HL-60 (cell line): ENCODE results near the gene NACC2.

Source experiments
- DNase-seq, 2 experiments: peaks; one replicate each; pipeline ENCODE4 v3.0.0-alpha.2; 2010 to 2020; ENCODE audit warnings: low read depth in 1 of 2, low spot score in 1 of 2
- H3K27ac ChIP-seq: fragments of 250-450 bp; sonication (Bioruptor Pico); replicated peaks from 2 replicates; pipeline ENCODE4 v1.5.1; 2020; ENCODE audit warnings: mild to moderate bottlenecking, moderate library complexity
- H3K27me3 ChIP-seq: fragments of 250-450 bp; sonication (Bioruptor Pico); 2 replicates; pipeline ENCODE4 v1.5.1; 2021; ENCODE audit warnings: mild to moderate bottlenecking, moderate library complexity; ENCODE audit not compliant: insufficient read depth, poor library complexity, severe bottlenecking
- H3K4me3 ChIP-seq: replicated peaks from 2 replicates; pipeline ENCODE4 v1.5.1; 2011; ENCODE audit warnings: mild to moderate bottlenecking, control low read depth, low read length; ENCODE audit not compliant: insufficient read depth
- GABPA ChIP-seq: IDR thresholded peaks from 2 replicates; pipeline ENCODE4 v1.6.1; 2012; ENCODE audit warnings: low read depth
- POLR2AphosphoS5 ChIP-seq: IDR thresholded peaks from 2 replicates; pipeline ENCODE4 v1.6.1; 2012; ENCODE audit warnings: low read depth
- SPI1 ChIP-seq: IDR thresholded peaks from 2 replicates; pipeline ENCODE4 v1.6.1; 2012; ENCODE audit warnings: low read depth, mild to moderate bottlenecking, borderline replicate concordance
- TF ChIP-seq, protein P1 (sequence below): IDR thresholded peaks from 2 replicates; pipeline ENCODE4 v1.6.1; 2012; ENCODE audit warnings: low read depth; ENCODE audit not compliant: insufficient replicate concordance
- TF ChIP-seq, protein P2 (sequence below): IDR thresholded peaks from one replicate; pipeline ENCODE4 v1.5.1; 2011; ENCODE audit warnings: low read length, control low read depth, inconsistent platforms; ENCODE audit not compliant: insufficient read depth

Gene NACC2

DNA sequence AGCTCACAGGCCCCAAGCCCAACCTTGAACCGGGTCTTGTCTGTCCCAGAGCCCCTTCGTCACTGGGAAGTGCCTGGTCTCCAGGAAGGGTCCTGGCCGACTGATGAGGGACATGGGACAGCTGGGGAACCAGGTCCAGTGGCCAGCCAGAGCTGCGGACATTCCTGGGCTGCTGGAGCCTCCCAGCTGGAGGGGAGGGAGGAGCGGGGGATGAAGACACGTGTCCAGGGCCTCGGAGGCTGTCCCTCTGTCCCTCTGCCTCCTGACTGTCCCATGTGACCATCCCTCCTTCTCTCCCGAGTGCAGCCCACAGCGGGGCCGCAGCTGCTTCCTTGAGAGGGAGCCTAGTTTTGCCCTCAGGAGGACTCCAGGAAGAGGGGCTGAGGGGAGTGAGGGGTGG is 92.2 kb downstream of the NACC2 start:
- H3K27me3 ChIP-seq: no peaks in the 10 kb centered on the region
- no peak overlapping the region for H3K27ac ChIP-seq
- TF ChIP-seq, protein P1, sequence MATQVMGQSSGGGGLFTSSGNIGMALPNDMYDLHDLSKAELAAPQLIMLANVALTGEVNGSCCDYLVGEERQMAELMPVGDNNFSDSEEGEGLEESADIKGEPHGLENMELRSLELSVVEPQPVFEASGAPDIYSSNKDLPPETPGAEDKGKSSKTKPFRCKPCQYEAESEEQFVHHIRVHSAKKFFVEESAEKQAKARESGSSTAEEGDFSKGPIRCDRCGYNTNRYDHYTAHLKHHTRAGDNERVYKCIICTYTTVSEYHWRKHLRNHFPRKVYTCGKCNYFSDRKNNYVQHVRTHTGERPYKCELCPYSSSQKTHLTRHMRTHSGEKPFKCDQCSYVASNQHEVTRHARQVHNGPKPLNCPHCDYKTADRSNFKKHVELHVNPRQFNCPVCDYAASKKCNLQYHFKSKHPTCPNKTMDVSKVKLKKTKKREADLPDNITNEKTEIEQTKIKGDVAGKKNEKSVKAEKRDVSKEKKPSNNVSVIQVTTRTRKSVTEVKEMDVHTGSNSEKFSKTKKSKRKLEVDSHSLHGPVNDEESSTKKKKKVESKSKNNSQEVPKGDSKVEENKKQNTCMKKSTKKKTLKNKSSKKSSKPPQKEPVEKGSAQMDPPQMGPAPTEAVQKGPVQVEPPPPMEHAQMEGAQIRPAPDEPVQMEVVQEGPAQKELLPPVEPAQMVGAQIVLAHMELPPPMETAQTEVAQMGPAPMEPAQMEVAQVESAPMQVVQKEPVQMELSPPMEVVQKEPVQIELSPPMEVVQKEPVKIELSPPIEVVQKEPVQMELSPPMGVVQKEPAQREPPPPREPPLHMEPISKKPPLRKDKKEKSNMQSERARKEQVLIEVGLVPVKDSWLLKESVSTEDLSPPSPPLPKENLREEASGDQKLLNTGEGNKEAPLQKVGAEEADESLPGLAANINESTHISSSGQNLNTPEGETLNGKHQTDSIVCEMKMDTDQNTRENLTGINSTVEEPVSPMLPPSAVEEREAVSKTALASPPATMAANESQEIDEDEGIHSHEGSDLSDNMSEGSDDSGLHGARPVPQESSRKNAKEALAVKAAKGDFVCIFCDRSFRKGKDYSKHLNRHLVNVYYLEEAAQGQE: no peak
- TF ChIP-seq GABPA (no peak), POLR2AphosphoS5 (no peak), SPI1 (no peak)
- TF ChIP-seq, protein P2, sequence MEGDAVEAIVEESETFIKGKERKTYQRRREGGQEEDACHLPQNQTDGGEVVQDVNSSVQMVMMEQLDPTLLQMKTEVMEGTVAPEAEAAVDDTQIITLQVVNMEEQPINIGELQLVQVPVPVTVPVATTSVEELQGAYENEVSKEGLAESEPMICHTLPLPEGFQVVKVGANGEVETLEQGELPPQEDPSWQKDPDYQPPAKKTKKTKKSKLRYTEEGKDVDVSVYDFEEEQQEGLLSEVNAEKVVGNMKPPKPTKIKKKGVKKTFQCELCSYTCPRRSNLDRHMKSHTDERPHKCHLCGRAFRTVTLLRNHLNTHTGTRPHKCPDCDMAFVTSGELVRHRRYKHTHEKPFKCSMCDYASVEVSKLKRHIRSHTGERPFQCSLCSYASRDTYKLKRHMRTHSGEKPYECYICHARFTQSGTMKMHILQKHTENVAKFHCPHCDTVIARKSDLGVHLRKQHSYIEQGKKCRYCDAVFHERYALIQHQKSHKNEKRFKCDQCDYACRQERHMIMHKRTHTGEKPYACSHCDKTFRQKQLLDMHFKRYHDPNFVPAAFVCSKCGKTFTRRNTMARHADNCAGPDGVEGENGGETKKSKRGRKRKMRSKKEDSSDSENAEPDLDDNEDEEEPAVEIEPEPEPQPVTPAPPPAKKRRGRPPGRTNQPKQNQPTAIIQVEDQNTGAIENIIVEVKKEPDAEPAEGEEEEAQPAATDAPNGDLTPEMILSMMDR: no peak
- H3K4me3 ChIP-seq: no peak overlapping the region
- no peak for DNase-seq

DNA sequence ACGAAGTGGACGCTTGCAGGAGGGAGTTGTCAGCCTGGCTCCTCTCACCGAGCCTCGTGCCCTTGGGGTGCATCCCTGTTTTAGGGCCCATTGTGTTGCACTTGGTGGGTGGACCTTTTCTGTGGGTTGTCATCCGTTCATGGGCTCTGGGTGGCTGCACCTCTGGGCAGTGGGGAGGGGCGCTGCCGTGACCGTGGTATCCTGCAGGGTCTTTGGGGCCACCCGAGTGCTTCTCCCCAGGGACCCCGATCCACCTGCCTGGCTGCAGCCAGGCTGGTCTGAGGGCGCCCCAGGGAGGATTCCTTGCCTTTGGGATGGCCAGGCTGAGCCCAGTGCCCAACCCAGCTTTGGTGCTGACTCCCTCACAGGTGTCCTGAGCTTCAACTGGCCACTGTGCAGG is 92.9 kb downstream of the NACC2 start:
- DNase-seq: no peak
- TF ChIP-seq SPI1 (no peak), POLR2AphosphoS5 (no peak), GABPA (no peak)
- TF ChIP-seq, protein P1: no peak
- TF ChIP-seq, protein P2: no peak
- Histone ChIP-seq H3K27me3 (no peaks in the 10 kb centered on the region), H3K27ac (no peak overlapping the region), H3K4me3 (no peak overlapping the region)

DNA sequence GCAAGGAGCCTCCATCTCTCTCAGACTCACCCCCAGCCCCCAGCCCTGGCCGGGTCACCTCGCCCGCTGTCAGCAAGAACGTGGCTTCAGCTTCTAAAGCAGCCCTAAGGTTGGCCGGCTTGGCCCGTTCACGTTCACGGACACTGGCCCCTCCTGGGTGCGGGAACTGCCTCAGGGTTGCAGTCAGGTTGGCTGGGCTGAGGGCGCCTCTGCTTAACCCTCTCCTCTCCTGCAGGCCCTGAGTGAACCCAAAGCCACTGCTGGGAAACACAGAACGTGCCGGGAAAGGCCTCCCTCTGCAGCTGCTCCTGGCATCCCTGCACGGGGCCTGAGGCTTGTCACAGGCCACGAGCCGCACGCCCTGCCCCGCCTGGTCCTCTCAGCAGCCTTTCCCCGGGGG is 93.9 kb downstream of the NACC2 start:
- H3K27ac ChIP-seq: no peak overlapping the region
- no peaks in the 10 kb centered on the region for H3K27me3 ChIP-seq
- DNase-seq: no peak
- no peak overlapping the region for H3K4me3 ChIP-seq
- TF ChIP-seq, protein P1: no peak
- TF ChIP-seq, protein P2: no peak
- TF ChIP-seq GABPA (no peak), POLR2AphosphoS5 (no peak), SPI1 (no peak)
